Astrocyte of the spinal cord (primary cell): ENCODE results near the gene MGAT4C.
A peak's percentile ranks its signal among the peaks of the same experiment; 100 is the strongest.

Source experiments
- DNase-seq: peaks from one replicate; pipeline ENCODE4 v3.0.0; 2011; ENCODE audit warnings: low read depth, low spot score
- H3K4me3 ChIP-seq: 2 replicates; pipeline ENCODE4 v1.5.1; 2011; ENCODE audit warnings: low read depth, mild to moderate bottlenecking, low read length, moderate library complexity
- CTCF ChIP-seq: IDR thresholded peaks from 2 replicates; pipeline ENCODE4 v1.5.1; 2012; ENCODE audit warnings: low read depth, mild to moderate bottlenecking, low read length, inconsistent platforms
- in situ Hi-C: cut with HindIII; loops from 2 replicates; pipeline ENCODE4 v1.10.0; 2017; ENCODE audit warnings: low sequenced_read_pairs

Gene MGAT4C

DNA sequence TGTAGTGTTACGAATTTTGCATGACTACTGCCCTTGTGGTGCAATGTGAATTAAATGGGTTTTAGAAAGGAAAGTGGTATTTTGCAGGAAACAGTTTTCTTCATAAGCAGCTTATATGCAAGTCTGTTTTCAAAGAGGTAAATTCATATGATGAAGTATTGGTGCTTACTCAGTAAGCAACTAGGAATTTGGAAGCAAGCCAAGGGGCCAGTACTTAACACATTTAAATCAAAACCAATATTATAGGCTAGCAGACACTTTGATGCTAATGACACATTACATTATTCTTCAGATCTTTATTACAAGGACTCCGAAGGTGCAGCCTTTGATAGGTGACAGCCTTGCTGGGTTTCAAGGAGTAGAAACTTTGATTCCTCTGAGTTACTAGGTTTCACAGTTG lies 23.1 kb downstream of the MGAT4C start:
- no peak for TF ChIP-seq CTCF
- no peak overlapping the region for H3K4me3 ChIP-seq
- in situ Hi-C loops = no loop called here
- peak; percentile 18 for DNase-seq

- H3K4me3 ChIP-seq = no peak overlapping the region
- DNase-seq = peak; percentile 31
- in situ Hi-C loops = no loop called here
- no peak for TF ChIP-seq CTCF
Measured at GRCh38 chr12:86230516-86231146, 25.6 kb downstream of the MGAT4C start.

DNA sequence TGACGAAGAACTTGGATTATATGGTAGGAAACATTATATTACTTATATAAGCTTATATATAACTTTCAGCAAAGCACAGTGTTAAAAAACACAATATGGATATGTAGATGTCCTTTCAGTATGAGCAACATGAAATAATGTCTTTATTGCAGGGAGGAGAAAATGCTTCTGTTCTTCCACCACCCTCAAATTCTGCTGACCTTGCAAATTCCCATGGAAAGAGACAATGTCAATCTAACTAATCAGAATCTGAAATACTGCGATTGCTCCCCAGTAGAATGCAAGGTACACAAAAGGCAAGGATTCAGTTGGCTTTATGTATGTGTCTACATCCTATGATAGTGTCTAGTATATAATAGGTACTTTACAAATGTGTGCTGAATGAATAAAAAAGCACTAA lies 26.4 kb downstream of the MGAT4C start:
- in situ Hi-C loops = no loop called here
- no peak for TF ChIP-seq CTCF
- DNase-seq = no peak
- H3K4me3 ChIP-seq = no peak overlapping the region

DNA sequence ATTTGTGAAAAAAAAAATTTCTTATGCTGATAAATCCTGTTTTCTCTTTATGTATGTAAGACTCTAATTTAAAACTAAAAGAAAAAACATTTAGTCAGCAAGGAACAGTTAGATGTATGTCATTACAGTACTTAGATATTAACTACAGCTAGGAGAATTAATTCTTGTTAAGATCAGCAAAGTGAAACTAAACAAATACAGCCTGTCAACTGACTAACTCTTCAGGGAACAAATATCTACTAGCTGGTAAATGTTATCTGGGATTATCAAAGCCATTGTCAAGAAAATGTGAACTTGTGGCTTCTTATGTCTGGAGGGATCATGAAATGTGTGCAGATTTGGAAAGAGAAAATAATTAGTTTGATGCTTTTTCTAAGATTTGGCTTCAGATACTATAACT lies 27.5 kb downstream of the MGAT4C start:
- TF ChIP-seq CTCF = no peak
- no peak for DNase-seq
- in situ Hi-C loops = no loop called here
- no peak overlapping the region for H3K4me3 ChIP-seq

GRCh38 chr12:86226481-86226880 lies 29.7 kb downstream of the MGAT4C start:
- in situ Hi-C loops = no loop called here
- no peak overlapping the region for H3K4me3 ChIP-seq
- DNase-seq = no peak
- no peak for TF ChIP-seq CTCF

GRCh38 chr12:86216591-86216990 lies 39.6 kb downstream of the MGAT4C start:
- in situ Hi-C loops = no loop called here
- no peak for TF ChIP-seq CTCF

GRCh38 chr12:86213012-86213411 lies 43.2 kb downstream of the MGAT4C start:
- TF ChIP-seq CTCF = no peak
- H3K4me3 ChIP-seq = no peak overlapping the region
- DNase-seq = no peak
- in situ Hi-C loops = no loop called here

More at GRCh38 chr12:86216591-86216990, 39.6 kb downstream of the MGAT4C start:
- H3K4me3 ChIP-seq = no peak overlapping the region
- DNase-seq = no peak
